Parathyroid adenoma (tissue), 2 donors: ENCODE results near the gene FBLIM1.

ENCODE experiments used
- H2AFZ ChIP-seq: fragments of 300-600 bp; sonication (generic); one replicate; pipeline ENCODE4 v1.7.0; 2017; ENCODE audit warnings: antibody characterized with exemption, mild to moderate bottlenecking
- H3K27ac ChIP-seq: fragments of 300-600 bp; sonication (generic); one replicate; pipeline ENCODE4 v1.7.0; 2017
- H3K27me3 ChIP-seq: fragments of 300-600 bp; sonication (generic); one replicate; pipeline ENCODE4 v1.7.0; 2017; ENCODE audit warnings: low read length; ENCODE audit not compliant: control insufficient read depth, insufficient read depth
- H3K36me3 ChIP-seq: fragments of 300-600 bp; sonication (generic); one replicate; pipeline ENCODE4 v1.7.0; 2017; ENCODE audit warnings: low read length; ENCODE audit not compliant: control insufficient read depth, insufficient read depth
- H3K4me1 ChIP-seq: fragments of 300-600 bp; sonication (generic); one replicate; pipeline ENCODE4 v1.7.0; 2017; ENCODE audit warnings: control low read depth
- H3K4me2 ChIP-seq: fragments of 300-600 bp; sonication (generic); one replicate; pipeline ENCODE4 v1.7.0; 2017; ENCODE audit warnings: low read length
- H3K4me3 ChIP-seq: fragments of 300-600 bp; sonication (generic); one replicate; pipeline ENCODE4 v1.7.0; 2017; ENCODE audit warnings: low read depth, low read length
- H3K79me2 ChIP-seq: fragments of 300-600 bp; sonication (generic); one replicate; pipeline ENCODE4 v1.7.0; 2017; ENCODE audit warnings: control low read depth
- H3K9ac ChIP-seq: fragments of 300-600 bp; sonication (generic); one replicate; pipeline ENCODE4 v1.7.0; 2017; ENCODE audit warnings: mild to moderate bottlenecking
- H3K9me3 ChIP-seq: fragments of 300-600 bp; sonication (generic); one replicate; pipeline ENCODE4 v1.7.0; 2017; ENCODE audit warnings: low read length; ENCODE audit not compliant: control insufficient read depth
- CTCF ChIP-seq: fragments of 300-600 bp; sonication (generic); IDR thresholded peaks from one replicate; pipeline ENCODE4 v1.7.0; 2017; ENCODE audit warnings: antibody characterized with exemption, mild to moderate bottlenecking
- donor health status: primary hyperparathyroidism.

Gene FBLIM1

GRCh38 chr1:15771836-15772515, 13.4 kb downstream of the FBLIM1 start:
- Histone ChIP-seq H3K79me2 (no peaks in the 10 kb centered on the region), H2AFZ (no peak overlapping the region), H3K4me1 (no peaks in the 10 kb centered on the region), H3K27me3 (no peaks in the 10 kb centered on the region), H3K9me3 (no peaks in the 10 kb centered on the region), H3K36me3 (no peaks in the 10 kb centered on the region), H3K27ac (no peak overlapping the region), H3K4me3 (no peak overlapping the region), H3K9ac (no peak overlapping the region), H3K4me2 (no peak overlapping the region)
- no peak for TF ChIP-seq CTCF

GRCh38 chr1:15775706-15776105, 17.1 kb downstream of the FBLIM1 start:
- Histone ChIP-seq H3K4me3 (no peak overlapping the region), H3K4me1 (peaks cover 2% of the 10 kb centered on the region), H3K4me2 (no peak overlapping the region), H3K9ac (no peak overlapping the region), H3K79me2 (no peaks in the 10 kb centered on the region), H3K27ac (no peak overlapping the region), H2AFZ (no peak overlapping the region), H3K36me3 (no peaks in the 10 kb centered on the region), H3K27me3 (no peaks in the 10 kb centered on the region), H3K9me3 (no peaks in the 10 kb centered on the region)
- no peak for TF ChIP-seq CTCF

- no peak overlapping the region for H2AFZ ChIP-seq
- peaks cover 2% of the 10 kb centered on the region for H3K4me1 ChIP-seq
- H3K36me3 ChIP-seq: no peaks in the 10 kb centered on the region
- H3K9ac ChIP-seq: no peak overlapping the region
- H3K9me3 ChIP-seq: no peaks in the 10 kb centered on the region
- no peak overlapping the region for H3K27ac ChIP-seq
- no peak overlapping the region for H3K4me2 ChIP-seq
- H3K27me3 ChIP-seq: no peaks in the 10 kb centered on the region
- H3K79me2 ChIP-seq: no peaks in the 10 kb centered on the region
- TF ChIP-seq CTCF: no peak
- no peak overlapping the region for H3K4me3 ChIP-seq
These were observed 19.5 kb downstream of the FBLIM1 start for GRCh38 chr1:15777909-15778707.

- no peak overlapping the region for H2AFZ ChIP-seq
- H3K4me2 ChIP-seq: no peak overlapping the region
- no peaks in the 10 kb centered on the region for H3K36me3 ChIP-seq
- H3K27ac ChIP-seq: no peak overlapping the region
- no peaks in the 10 kb centered on the region for H3K27me3 ChIP-seq
- no peaks in the 10 kb centered on the region for H3K4me1 ChIP-seq
- TF ChIP-seq CTCF: no peak
- no peaks in the 10 kb centered on the region for H3K79me2 ChIP-seq
- no peak overlapping the region for H3K4me3 ChIP-seq
- no peaks in the 10 kb centered on the region for H3K9me3 ChIP-seq
- no peak overlapping the region for H3K9ac ChIP-seq
These were observed 27.1 kb downstream of the FBLIM1 start for GRCh38 chr1:15785683-15786082.
